HL-60 (cell line): ENCODE data around the gene GRIK5.

ENCODE experiments used
- CTCF ChIP-seq: IDR thresholded peaks from one replicate; pipeline ENCODE4 v1.5.1; 2011; ENCODE audit warnings: low read length, control low read depth, inconsistent platforms; ENCODE audit not compliant: insufficient read depth
- GABPA ChIP-seq: IDR thresholded peaks from 2 replicates; pipeline ENCODE4 v1.6.1; 2012; ENCODE audit warnings: low read depth
- POLR2AphosphoS5 ChIP-seq: IDR thresholded peaks from 2 replicates; pipeline ENCODE4 v1.6.1; 2012; ENCODE audit warnings: low read depth

GRCh38 chr19:41958367-41959055 lies 111.5 kb downstream of the GRIK5 start:
- no peak for TF ChIP-seq CTCF
- no peak for TF ChIP-seq POLR2AphosphoS5
- no peak for TF ChIP-seq GABPA
